Measurements from ENCODE around the gene SAPCD2.
A peak's percentile ranks its signal among the peaks of the same experiment; 100 is the strongest.

SAPCD2 gene

GRCh38 chr9:137050570-137050969 lies 19.8 kb downstream of the SAPCD2 start:
- FAIRE-seq (no peak), DNase-seq (ENCODE audit: insufficient read length, low spot score) (no peak)

- no peak for DNase-seq (ENCODE audit: insufficient read length, low spot score)
Observed at GRCh38 chr9:137049544-137050449, 20.6 kb downstream of the SAPCD2 start.

GRCh38 chr9:137048655-137049543 lies 21.5 kb downstream of the SAPCD2 start:
- FAIRE-seq (no peak), DNase-seq (ENCODE audit: insufficient read length, low spot score) (no peak)

More at GRCh38 chr9:137049544-137050449, 20.6 kb downstream of the SAPCD2 start:
- no peak for FAIRE-seq

GRCh38 chr9:137046088-137046787 lies 24.1 kb downstream of the SAPCD2 start, which contains the start of gene NPDC1:
Gene NPDC1, minus strand, starts transcription at chr9:137046177. Its CDS starts 188 bp downstream, at chr9:137045989.
- peak; percentile 57 for FAIRE-seq
- DNase-seq (ENCODE audit: insufficient read length, low spot score): peak; percentile 81

- no peak for FAIRE-seq
- DNase-seq (ENCODE audit: insufficient read length, low spot score): no peak
Observed at GRCh38 chr9:137045294-137046087, 24.9 kb downstream of the SAPCD2 start.

- no peak for DNase-seq (ENCODE audit: insufficient read length, low spot score)
- FAIRE-seq: no peak
Observed at GRCh38 chr9:137044502-137045177, 25.7 kb downstream of the SAPCD2 start.

- no peak for DNase-seq (ENCODE audit: insufficient read length, low spot score)
- no peak for FAIRE-seq
Observed at GRCh38 chr9:137044037-137044436, 26.3 kb downstream of the SAPCD2 start.

GRCh38 chr9:137042751-137043727 lies 27.3 kb downstream of the SAPCD2 start:
- DNase-seq (ENCODE audit: insufficient read length, low spot score): no peak
- no peak for FAIRE-seq

- FAIRE-seq: no peak
- no peak for DNase-seq (ENCODE audit: insufficient read length, low spot score)
Observed at GRCh38 chr9:137041124-137041523, 29.2 kb downstream of the SAPCD2 start.

GRCh38 chr9:137040568-137040967 lies 29.8 kb downstream of the SAPCD2 start:
- FAIRE-seq (no peak), DNase-seq (ENCODE audit: insufficient read length, low spot score) (no peak)

GRCh38 chr9:137039611-137040366 lies 30.6 kb downstream of the SAPCD2 start:
- DNase-seq (ENCODE audit: insufficient read length, low spot score) (no peak), FAIRE-seq (no peak)

GRCh38 chr9:137038916-137039315 lies 31.4 kb downstream of the SAPCD2 start:
- no peak for FAIRE-seq
- DNase-seq (ENCODE audit: insufficient read length, low spot score): no peak

GRCh38 chr9:137037483-137037882 lies 32.9 kb downstream of the SAPCD2 start:
- DNase-seq (ENCODE audit: insufficient read length, low spot score): no peak
- FAIRE-seq: no peak

GRCh38 chr9:137037035-137037434 lies 33.3 kb downstream of the SAPCD2 start:
- DNase-seq (ENCODE audit: insufficient read length, low spot score): no peak
- no peak for FAIRE-seq

- no peak for FAIRE-seq
Observed at GRCh38 chr9:137035937-137036336, 34.4 kb downstream of the SAPCD2 start.

GRCh38 chr9:137035507-137035834 lies 34.9 kb downstream of the SAPCD2 start:
- DNase-seq (ENCODE audit: insufficient read length, low spot score): no peak
- no peak for FAIRE-seq

More at GRCh38 chr9:137035937-137036336, 34.4 kb downstream of the SAPCD2 start:
- no peak for DNase-seq (ENCODE audit: insufficient read length, low spot score)

GRCh38 chr9:137034709-137035506 lies 35.4 kb downstream of the SAPCD2 start:
- FAIRE-seq (peak; percentile 79), DNase-seq (ENCODE audit: insufficient read length, low spot score) (peak; percentile 86)

All from HTR-8/SVneo (cell line).